HG02623 (cell line): Measurements from ENCODE around the gene PEX5L.

Experiments used
- ATAC-seq: cut with Tn5 transposase; IDR thresholded peaks from one replicate; pipeline ENCODE4 v1.9.1; 2021; ENCODE audit warnings: moderate library complexity; ENCODE audit not compliant: unreplicated experiment

PEX5L gene

DNA sequence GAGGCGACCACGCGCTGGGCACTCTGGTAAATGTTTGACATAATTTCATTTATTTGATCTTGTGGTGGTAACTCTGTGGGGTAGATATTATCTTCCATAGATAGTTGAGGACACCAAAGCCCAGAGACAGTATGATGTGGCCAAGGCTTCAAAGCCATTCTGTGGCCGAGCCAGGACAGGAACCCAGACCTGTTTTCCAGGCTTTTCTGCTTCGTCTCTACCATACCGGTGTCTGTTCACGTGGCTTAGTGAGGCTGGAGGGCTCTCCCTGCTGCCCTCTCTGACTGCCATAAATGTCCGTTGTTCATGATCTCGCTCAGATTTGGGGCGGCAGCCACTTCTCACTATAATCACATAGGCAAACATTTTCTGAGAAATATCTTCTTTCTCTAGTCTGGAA is 134.7 kb downstream of the PEX5L start:
- ATAC-seq = no peak

DNA sequence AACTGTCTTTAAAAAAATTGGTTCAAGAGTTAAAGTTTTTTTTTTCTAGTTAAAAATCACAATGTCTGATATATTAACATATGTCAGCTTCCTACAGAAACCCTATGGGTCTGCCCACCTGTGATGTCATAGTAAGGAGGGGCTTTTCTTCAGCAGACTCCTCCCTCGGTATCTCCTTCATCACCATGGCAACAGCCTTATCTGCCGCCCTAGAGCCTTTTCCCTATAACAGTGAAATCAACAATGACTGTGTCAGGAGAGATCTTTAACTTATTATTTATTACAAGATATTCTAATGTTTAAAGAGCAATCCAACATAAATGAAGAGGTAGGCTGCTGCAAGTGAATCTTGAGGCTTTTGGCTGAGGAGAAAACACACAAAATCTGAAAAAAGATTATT is 138.7 kb downstream of the PEX5L start:
- ATAC-seq = peak; percentile 90

DNA sequence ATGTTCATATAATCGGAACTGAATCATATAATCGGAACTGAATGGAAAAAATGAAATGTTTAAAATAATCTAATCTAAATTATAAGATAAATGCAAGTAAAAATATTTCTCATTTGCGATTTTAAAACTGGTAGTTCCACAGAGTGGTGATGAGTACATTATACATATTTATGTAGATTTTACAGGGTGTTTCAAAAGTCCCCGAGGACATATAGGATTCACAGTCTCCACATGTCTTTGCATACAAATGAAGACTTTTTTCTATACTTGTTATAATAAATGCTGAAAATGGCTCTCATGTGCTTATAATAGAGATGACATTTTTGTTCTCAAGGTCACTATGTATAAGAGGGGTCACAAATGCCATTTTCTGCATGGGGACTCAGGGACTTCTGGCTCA is 139.5 kb downstream of the PEX5L start:
- ATAC-seq = no peak

- ATAC-seq = no peak
These were observed 140.2 kb downstream of the PEX5L start for GRCh38 chr3:179896507-179896906.

DNA sequence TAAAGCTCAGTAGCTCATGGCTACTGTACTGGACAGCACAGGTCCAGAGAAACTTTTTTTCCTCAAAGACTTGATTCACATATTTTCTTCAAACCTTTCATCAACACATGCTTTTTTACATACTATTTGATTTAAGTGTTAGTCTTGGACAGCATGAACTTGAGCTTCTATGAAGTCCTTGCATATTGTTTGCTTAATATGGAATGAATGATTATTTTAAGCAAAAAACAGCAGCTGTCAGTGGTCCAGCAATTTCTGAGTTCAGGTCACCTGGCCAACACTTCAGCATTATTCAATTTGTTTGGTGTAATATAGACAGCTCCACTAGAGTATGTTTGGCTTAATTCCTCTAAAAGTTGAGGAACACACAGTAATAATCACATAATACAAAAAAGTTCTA is 141.4 kb downstream of the PEX5L start:
- ATAC-seq = no peak

DNA sequence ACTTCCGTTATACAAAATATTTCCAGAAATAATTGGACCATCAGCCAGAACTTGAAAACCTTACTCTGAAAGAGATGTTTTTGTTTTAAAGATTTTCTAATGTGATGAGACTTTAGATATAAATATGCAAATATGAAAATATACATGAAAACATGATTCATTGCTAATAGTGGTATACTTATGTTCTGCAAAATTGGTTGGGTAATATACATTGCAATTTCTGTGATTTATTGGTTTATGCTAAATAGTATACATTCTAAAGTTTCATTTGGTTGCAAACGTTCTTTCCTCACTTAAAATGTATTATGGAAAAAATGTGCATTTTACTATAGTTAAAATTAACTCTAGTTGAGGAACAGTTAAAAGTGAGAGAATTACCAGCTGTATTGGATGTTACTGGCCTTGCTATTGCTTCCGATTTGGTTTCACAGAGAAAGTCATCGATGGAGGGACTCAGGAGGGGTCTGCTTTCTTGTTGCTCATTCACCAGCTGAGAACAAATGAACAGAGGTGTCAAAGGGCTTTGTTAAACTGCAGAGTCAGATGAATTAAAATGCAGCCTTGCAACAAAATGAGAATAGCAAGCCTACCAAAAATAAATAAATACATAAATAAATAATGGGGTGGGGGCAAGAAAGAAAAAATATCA is 149.3 kb downstream of the PEX5L start:
- no peak for ATAC-seq

DNA sequence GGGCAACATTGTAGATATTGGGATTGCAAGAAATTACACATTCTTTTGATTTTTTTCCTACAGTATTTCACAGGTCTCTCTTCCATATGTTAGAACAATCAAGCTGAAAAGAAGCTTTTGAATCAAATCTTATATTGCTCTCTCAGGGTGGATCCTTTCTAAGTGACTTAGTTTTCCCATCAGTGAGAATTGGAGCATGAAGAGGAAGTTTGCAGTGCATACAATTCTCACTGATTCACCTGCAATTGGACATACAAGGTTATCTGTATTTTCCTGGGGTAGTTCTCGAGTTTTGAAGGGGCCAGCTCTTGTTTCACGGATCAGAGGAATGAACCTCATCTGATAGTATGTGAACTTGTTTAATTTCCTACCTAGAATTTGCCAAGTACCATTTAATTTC is 150.8 kb downstream of the PEX5L start:
- ATAC-seq = no peak

GRCh38 chr3:179884136-179884535 is 152.6 kb downstream of the PEX5L start:
- no peak for ATAC-seq

DNA sequence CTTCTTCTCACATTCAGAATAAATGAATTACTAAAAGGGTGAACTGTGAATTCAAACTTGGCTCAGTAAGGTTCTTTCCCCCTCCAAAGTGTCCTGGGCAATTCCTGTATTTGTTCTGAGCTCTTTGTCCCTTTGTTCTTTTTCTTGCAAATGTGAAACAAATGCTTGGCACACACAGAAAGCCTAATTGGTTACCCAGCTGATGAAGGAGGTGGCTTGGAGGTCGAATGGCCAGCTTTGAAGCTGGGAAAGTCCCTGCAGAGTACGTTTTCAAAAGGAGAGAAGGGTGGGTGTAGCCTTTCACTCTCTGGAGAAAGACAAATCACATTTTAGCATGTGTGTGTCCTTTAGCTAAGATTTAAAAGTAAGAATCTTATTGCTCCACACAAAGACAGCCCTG is 154.4 kb downstream of the PEX5L start:
- peak; percentile 85 for ATAC-seq

GRCh38 chr3:179881791-179882190 is 154.9 kb downstream of the PEX5L start:
- ATAC-seq = no peak

GRCh38 chr3:179880868-179881267 is 155.9 kb downstream of the PEX5L start:
- ATAC-seq = no peak

DNA sequence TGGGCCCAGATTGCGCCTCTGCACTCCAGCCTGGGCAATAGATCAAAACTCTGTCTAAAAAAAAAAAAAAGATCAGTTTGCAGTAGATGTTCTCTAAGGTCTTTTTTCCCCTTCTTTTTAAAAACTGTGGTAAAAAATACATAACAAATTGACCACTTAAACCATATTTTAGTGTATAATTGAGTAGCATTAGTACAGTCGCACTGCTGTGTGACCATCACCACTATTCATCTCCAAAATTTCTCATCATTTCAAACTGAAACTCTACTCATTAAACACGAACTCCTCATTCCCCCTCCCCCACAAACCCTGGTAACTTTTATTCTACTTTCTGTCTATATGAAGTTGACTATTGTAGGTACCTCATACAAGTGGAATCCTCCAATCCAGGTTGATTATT is 160.3 kb downstream of the PEX5L start:
- no peak for ATAC-seq

GRCh38 chr3:179872842-179873241 is 163.9 kb downstream of the PEX5L start:
- no peak for ATAC-seq

GRCh38 chr3:179871782-179872181 is 165.0 kb downstream of the PEX5L start:
- ATAC-seq = no peak

DNA sequence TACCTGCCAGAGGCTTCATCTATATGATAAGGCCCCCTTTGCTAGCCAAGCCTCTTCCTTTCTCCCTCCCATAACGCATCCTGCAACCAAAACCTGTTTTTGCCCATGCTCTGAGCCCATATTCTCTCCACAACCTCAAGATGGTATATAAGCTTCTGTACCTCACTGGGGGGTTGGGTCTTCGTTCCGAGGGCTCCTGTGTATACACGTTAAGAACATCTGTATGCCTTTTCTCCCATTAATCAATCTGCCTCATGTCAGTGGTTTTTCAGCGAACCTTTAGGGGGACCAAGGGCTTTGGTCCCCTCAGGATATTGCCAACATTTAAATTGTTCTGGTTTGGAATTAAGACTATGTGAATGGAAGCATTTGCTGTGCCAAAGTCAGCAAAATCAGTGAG is 168.0 kb downstream of the PEX5L start:
- ATAC-seq = no peak

GRCh38 chr3:179867961-179868360 is 168.8 kb downstream of the PEX5L start:
- no peak for ATAC-seq

- no peak for ATAC-seq
These were observed 170.8 kb downstream of the PEX5L start for GRCh38 chr3:179865861-179866505.

- ATAC-seq = no peak
These were observed 174.8 kb downstream of the PEX5L start for GRCh38 chr3:179861953-179862352.

DNA sequence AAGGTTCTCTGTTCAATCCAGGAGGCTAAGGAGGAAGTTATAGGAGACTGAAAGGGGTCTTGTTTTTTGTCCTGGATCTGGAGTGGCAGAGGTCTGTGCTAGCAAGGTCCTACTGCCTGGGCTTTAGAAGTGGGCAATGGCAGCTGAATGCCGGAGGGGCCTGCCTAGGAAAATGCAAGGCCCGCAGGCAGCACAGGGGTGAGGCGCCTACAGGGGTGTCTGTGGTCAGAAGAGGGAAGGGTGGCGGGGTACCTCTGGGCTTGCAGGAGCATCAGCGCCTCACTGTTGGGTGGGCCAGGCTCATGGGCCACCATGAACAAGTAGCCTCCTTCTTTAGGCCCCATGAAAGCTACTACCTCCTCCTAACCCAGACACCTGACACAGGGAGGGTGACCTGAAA is 175.4 kb downstream of the PEX5L start:
- no peak for ATAC-seq

DNA sequence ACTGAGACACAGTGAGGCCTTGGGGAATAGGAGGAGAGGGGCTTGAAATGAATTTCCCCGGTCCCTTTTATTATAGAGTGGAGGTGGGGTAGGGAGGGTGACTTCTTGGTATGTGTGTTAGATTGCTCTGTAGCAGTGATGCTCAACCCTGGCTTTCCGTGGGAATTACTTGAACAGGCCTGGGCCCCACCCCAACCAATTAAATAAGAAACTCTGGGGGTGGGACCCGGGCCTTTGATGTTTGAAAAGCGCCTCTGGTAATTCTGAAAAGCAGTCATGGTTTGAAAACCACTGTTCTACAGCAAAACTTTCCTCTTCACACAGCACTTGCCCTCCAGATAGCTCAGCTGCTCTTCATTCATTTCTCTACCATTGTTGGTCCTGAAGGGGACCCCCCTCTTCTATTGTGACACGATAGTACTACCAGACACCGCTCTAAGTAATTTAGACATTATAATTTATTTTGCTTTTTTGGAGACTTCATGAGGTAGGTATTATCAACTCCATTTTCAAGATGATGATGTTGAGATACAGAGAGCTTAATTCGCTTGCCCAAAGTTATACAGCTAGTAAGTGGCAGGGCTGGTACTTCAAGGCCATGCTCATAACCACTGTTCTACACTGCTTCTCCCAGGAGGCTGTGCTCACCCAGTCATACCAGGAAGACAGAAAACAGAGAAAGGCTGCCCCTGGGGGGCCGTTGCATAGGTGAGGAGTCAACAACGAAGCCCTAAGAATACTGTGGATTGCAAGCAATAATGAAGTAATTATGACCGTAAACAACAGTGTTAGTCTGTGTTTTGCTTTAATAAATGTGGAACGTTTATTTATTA is 176.2 kb downstream of the PEX5L start:
- ATAC-seq = no peak

DNA sequence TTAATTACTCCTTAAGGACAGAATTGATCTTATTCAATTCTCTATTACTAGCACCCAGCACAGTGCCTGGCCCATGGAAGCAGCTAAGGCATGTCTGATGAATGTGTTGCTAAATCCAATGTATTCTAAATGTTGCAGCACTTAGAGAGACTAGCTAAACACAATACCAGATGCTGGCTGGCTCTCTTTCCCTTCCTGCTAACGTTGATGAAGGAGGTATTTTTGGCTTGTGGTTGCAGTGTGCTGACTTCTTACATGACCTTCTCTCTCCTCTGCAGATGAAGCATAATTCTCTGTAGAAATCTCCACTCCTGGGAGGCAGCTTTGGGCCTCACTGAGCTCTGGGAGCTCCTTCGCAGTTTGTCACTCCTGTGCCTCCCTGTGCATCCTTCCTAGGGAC is 183.6 kb downstream of the PEX5L start:
- ATAC-seq = peak; percentile 68
